BJ (cell line): Measurements from ENCODE around the gene SUOX. TPM values are rescaled to one million over a fixed set of nuclear protein-coding genes. Genes with fewer than 3 reads are reported as not detected.

Source experiments
- CTCF ChIA-PET: fragments of 350-600 bp; formaldehyde crosslinking; extraction: SDS; loops from one replicate; lab custom pipeline; 2021; ENCODE audit warnings: antibody characterized with exemption, inconsistent platforms; lab: Yijun Ruan, JAX
- POLR2A ChIA-PET: fragments of 300-600 bp; sonication (Branson Sonifier 250); formaldehyde crosslinking; extraction: SDS; loops from one replicate; lab custom pipeline; 2021; ENCODE audit warnings: antibody characterized with exemption; lab: Charles Lee
- DNase-seq: peaks from one replicate; pipeline ENCODE4 v3.0.0-alpha.2; 2011; ENCODE audit warnings: low read depth
- H3K27me3 ChIP-seq: 2 replicates; pipeline ENCODE4 v1.6.0; 2011; ENCODE audit warnings: low read length; ENCODE audit not compliant: control insufficient read depth, insufficient read depth
- H3K36me3 ChIP-seq: 2 replicates; pipeline ENCODE4 v1.5.1; 2011; ENCODE audit warnings: low read length; ENCODE audit not compliant: control insufficient read depth, insufficient read depth
- H3K4me3 ChIP-seq: 2 replicates; pipeline ENCODE4 v1.5.1; 2011; ENCODE audit warnings: low read depth, mild to moderate bottlenecking, control low read depth, low read length
- polyA plus RNA-seq: library from polyadenylated mRNA; depleted of rRNA; stranded (reverse); fragments of >200 nt; gene quantifications from 2 replicates; pipeline ENCODE4 v1.2.3, GENCODE V29; 2011
- TF ChIP-seq, protein P1 (sequence below): IDR thresholded peaks from 2 replicates; pipeline ENCODE4 v1.5.1; 2011; ENCODE audit warnings: low read depth, mild to moderate bottlenecking, control low read depth, inconsistent platforms, low read length, moderate library complexity; ENCODE audit not compliant: insufficient read depth

Gene SUOX
- polyA plus RNA-seq, 1 experiment, result 22.3 TPM

DNA sequence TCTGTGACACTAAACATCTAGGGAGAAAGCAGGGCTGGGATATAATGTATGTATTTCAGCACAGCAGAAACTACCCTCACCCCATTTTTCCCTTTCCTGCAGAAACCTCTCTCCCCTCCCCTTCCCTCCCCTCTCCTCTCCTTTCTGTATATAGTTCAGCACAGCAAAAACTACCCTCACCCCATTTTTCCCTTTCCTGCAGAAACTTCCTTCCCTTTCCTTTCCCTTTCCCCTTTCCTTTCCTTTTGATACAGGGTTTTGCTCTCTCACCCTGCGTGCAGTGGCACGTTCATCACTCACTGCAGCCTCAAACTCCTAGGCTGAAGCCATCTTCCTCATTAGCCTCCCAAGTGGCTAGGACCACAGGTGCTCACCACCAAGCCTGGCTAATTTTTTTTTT, 33.3 kb upstream of the SUOX start:
- no peaks in the 10 kb centered on the region for H3K27me3 ChIP-seq
- ChIA-PET CTCF (no interaction called here), POLR2A (no interaction called here)
- DNase-seq, result no peak
- no peak overlapping the region for H3K4me3 ChIP-seq
- TF ChIP-seq, protein P1, sequence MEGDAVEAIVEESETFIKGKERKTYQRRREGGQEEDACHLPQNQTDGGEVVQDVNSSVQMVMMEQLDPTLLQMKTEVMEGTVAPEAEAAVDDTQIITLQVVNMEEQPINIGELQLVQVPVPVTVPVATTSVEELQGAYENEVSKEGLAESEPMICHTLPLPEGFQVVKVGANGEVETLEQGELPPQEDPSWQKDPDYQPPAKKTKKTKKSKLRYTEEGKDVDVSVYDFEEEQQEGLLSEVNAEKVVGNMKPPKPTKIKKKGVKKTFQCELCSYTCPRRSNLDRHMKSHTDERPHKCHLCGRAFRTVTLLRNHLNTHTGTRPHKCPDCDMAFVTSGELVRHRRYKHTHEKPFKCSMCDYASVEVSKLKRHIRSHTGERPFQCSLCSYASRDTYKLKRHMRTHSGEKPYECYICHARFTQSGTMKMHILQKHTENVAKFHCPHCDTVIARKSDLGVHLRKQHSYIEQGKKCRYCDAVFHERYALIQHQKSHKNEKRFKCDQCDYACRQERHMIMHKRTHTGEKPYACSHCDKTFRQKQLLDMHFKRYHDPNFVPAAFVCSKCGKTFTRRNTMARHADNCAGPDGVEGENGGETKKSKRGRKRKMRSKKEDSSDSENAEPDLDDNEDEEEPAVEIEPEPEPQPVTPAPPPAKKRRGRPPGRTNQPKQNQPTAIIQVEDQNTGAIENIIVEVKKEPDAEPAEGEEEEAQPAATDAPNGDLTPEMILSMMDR, result no peak
- no peaks in the 10 kb centered on the region for H3K36me3 ChIP-seq

GRCh38 chr12:55965240-55965639, 31.8 kb upstream of the SUOX start:
- Histone ChIP-seq H3K27me3 (no peaks in the 10 kb centered on the region), H3K36me3 (no peaks in the 10 kb centered on the region), H3K4me3 (no peak overlapping the region)
- no peak for DNase-seq
- ChIA-PET POLR2A (no interaction called here), CTCF (no interaction called here)
- TF ChIP-seq, protein P1, result no peak

DNA sequence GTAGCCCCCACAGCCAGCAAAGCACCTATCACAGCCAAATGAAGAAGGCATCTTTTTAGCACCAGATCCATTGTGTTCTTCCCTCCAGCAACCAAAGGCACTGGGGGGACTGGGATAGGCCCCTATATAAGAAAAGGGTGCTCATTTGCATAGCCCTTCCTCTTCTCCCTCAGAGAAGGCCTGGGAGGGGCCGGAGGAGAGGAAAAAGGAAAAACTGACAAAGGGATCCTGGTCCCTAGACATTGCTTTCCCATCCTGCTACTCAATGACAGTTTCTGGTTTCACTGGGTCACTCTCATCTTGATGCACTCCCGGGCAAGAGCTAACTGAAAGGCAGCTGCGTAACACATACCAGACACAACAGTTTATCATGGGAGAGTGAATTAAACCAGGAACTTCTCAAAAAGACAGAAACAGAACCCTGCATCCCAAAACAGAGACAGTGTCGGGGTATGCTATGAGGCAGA, 31.1 kb upstream of the SUOX start, which contains the start of gene PMEL:
PMEL (minus strand) TSS at position 102 of the 467 bp plus-strand sequence; CDS start at position 71, 31 bp downstream.
- TF ChIP-seq, protein P1, result no peak
- no peak for DNase-seq
- H3K27me3 ChIP-seq, result no peaks in the 10 kb centered on the region
- H3K4me3 ChIP-seq, result peak within 1 kb of the TSS; percentile 92
- POLR2A ChIA-PET, result no interaction called here
- no peaks in the 10 kb centered on the region; the same call in 1 of the 2 replicates for H3K36me3 ChIP-seq
- CTCF ChIA-PET, result interaction anchor here (0.7 kb wide), 1 partner anchor 226 kb away, joined by 3 read pairs; no protein-coding TSS in a partner anchor

DNA sequence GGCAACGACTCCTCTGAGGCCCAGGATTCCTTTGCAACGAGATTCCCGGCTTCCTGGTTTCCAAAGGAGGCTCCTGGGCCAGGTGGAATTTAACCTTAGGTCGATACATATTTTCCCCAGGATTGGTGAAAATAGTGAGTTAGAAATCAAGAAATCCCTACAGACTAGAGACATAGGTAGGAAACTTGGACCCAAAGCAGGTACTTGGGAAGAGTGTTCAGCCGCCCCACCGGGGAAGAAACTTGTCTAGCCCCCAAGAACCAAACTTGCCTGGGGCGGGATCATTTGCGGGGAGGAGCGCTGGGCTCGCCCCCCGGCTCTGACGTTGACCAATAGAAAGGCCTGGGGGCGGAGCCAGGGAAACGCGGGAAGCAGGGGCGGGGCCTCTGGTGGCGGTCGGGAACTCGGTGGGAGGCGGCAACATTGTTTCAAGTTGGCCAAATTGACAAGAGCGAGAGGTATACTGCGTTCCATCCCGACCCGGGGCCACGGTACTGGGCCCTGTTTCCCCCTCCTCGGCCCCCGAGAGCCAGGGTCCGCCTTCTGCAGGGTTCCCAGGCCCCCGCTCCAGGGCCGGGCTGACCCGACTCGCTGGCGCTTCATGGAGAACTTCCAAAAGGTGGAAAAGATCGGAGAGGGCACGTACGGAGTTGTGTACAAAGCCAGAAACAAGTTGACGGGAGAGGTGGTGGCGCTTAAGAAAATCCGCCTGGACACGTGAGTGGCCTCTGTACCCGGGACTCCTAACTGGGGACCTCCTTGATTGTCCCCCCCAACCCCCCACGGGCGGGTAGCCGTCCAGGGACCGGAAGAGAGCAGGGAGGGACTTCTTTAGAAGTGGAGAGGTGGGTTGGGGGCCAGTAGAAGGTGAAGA, 30.4 kb upstream of the SUOX start, which contains the start of gene CDK2:
CDK2 (plus strand) TSS at position 423 of the 874 bp plus-strand sequence; CDS start at position 602, 179 bp downstream.
- peak; percentile 21 for DNase-seq
- TF ChIP-seq, protein P1, result no peak
- ChIA-PET CTCF (interaction anchor here (0.7 to 2.3 kb wide), 2 partner anchors 27 to 226 kb away, joined by 3 to 7 read pairs; no protein-coding TSS in a partner anchor), POLR2A (no interaction called here)
- Histone ChIP-seq H3K36me3 (no peaks in the 10 kb centered on the region; the same call in 1 of the 2 replicates), H3K27me3 (no peaks in the 10 kb centered on the region), H3K4me3 (peak within 1 kb of the TSS; percentile 92)

GRCh38 chr12:55969356-55969755, 27.7 kb upstream of the SUOX start:
- Histone ChIP-seq H3K4me3 (no peak overlapping the region), H3K27me3 (no peaks in the 10 kb centered on the region), H3K36me3 (no peaks in the 10 kb centered on the region; the same call in 1 of the 2 replicates)
- TF ChIP-seq, protein P1, result no peak
- ChIA-PET POLR2A (no interaction called here), CTCF (interaction anchor here (0.6 to 2.3 kb wide), 2 partner anchors 29 to 42 kb away, joined by 3 to 7 read pairs; no protein-coding TSS in a partner anchor)
- no peak for DNase-seq
